Psoas muscle (tissue), 8 donors: ENCODE measurements around the gene MISP3. TPM values are rescaled to one million over a fixed set of nuclear protein-coding genes. Genes with fewer than 3 reads are reported as not detected.
A peak's percentile ranks its signal among the peaks of the same experiment; 100 is the strongest.
"Not testable (repeated sequence)": the region's sequence is repeated elsewhere in the genome, so short reads cannot be mapped to it uniquely, and the experiment has no call there.

Experiments
- ATAC-seq, 4 donors: fragments of 200-7000 bp; cut with Tn5 transposase; one replicate each; pipeline ENCODE4 v1.9.1; 2020; ENCODE audit warnings: moderate library complexity in 3 of 4, mild to moderate bottlenecking in 2 of 4
- DNase-seq, 2 donors: peaks; one replicate each; pipeline ENCODE4 v3.0.0-alpha.2; 2020
- H3K27ac ChIP-seq: fragments of 200-600 bp; one replicate; pipeline ENCODE4 v1.8.0; 2022
- H3K27me3 ChIP-seq, 3 donors: fragments of 200-600 bp in 1 of 3; one replicate each; pipeline versions ENCODE4 v1.6.1 to v1.8.0; 2013 to 2022; ENCODE audit warnings: low read length in 2 of 3, mild to moderate bottlenecking in 2 of 3, moderate library complexity in 1 of 3; ENCODE audit not compliant: insufficient read depth in 3 of 3
- H3K36me3 ChIP-seq, 2 donors: fragments of 200-600 bp in 1 of 2; one replicate each; pipeline versions ENCODE4 v1.6.1 to v1.8.0; 2013 to 2022; ENCODE audit warnings: low read depth in 1 of 2, mild to moderate bottlenecking in 1 of 2, moderate library complexity in 1 of 2; ENCODE audit not compliant: insufficient read depth in 1 of 2
- H3K4me1 ChIP-seq: fragments of 200-600 bp; one replicate; pipeline ENCODE4 v1.8.0; 2022
- H3K4me3 ChIP-seq: fragments of 200-600 bp; one replicate; pipeline ENCODE4 v1.8.0; 2022; ENCODE audit warnings: mild to moderate bottlenecking
- H3K9me3 ChIP-seq: fragments of 200-600 bp; one replicate; pipeline ENCODE4 v1.8.0; 2022
- CTCF ChIP-seq: fragments of 200-600 bp; IDR thresholded peaks from one replicate; pipeline ENCODE4 v1.8.0; 2022; ENCODE audit warnings: antibody characterized with exemption
- WGBS, 3 donors: extraction: QIAGEN DNeasy Blood & Tissue Kit; methylation state at CpG; one replicate each; pipeline versions ENCODE4 v1.1.6 to v1.1.7; 2013; 5-methylcytosine and 5-hydroxymethylcytosine counted together
- intact Hi-C, 2 donors: fragments of 100-400 bp; cut with DNase I; formaldehyde crosslinking; loops; one replicate each; pipeline versions ENCODE4 v1.11.0 to v1.14.2; 2022
- polyA plus RNA-seq, 3 donors: library from polyadenylated mRNA; stranded (reverse); fragments of 200-250 nt; gene quantifications; one replicate each; pipeline ENCODE4 v1.2.3, GENCODE V29; 2013
- total RNA-seq, 4 donors: library from RNA; stranded (reverse); fragmentation: NEBNext Ultra II Directional in 2 of 4; extraction: Animal tissue kit (Norgen Biotek cat#: 25700) in 2 of 4; gene quantifications; one replicate each; pipeline versions ENCODE4 v1.2.1 to v1.2.4, GENCODE V29; 2021 to 2023
- donor health status: healthy with polysubstance abuse.
- donor health status: DM: no; HTN: no; CAD: no; lungs with moderate emphysema.
- donor health status: Bipolar disorder and iron deficiency.
- donor health status: healthy.
- donor health status: DM: yes; HTN: yes; CAD: no.
- donor health status: DM: no; HTN: no; CAD: no.
- donor health status: DM: no; HTN: no; CAD: no.
- donor health status: DM: yes; HTN: yes; CAD: no.

MISP3 gene
- total and polyA plus RNA-seq, 7 donors: 1.8 to 15.4 (median 2.8) TPM

GRCh38 chr19:14035706-14036105 lies 36.9 kb upstream of the MISP3 start:
- H3K4me1 ChIP-seq: no peaks in the 10 kb centered on the region
- H3K27ac ChIP-seq: peak overlapping the region; percentile 20
- H3K9me3 ChIP-seq: no peaks in the 10 kb centered on the region
- WGBS, 3 donors: 38 to 67% (median 64%) methylated on average over 7 of the region's 7 CpGs
- no peak overlapping the region for H3K4me3 ChIP-seq
- TF ChIP-seq CTCF: no peak
- intact Hi-C loops: no loop called here
- ATAC-seq (no peak), DNase-seq (no peak)
- H3K36me3 ChIP-seq: no peaks in the 10 kb centered on the region
- no peaks in the 10 kb centered on the region for H3K27me3 ChIP-seq

GRCh38 chr19:14039181-14039580 lies 33.4 kb upstream of the MISP3 start:
- Histone ChIP-seq H3K36me3 (no peaks in the 10 kb centered on the region), H3K4me3 (no peak overlapping the region), H3K9me3 (no peaks in the 10 kb centered on the region), H3K27ac (no peak overlapping the region), H3K27me3 (no peaks in the 10 kb centered on the region), H3K4me1 (peaks cover 10% of the 10 kb centered on the region)
- DNase-seq (no peak), ATAC-seq (no peak)
- TF ChIP-seq CTCF: no peak
- 80 to 85% (median 83%) methylated on average over 7 of the region's 7 CpGs for WGBS, 3 donors
- intact Hi-C loops: no loop called here

- peak; percentile 75 to 94 (median 90) for ATAC-seq
- 33 to 40% (median 34%) methylated on average over 19 of the region's 19 CpGs for WGBS, 3 donors
- Histone ChIP-seq H3K4me3 (peak overlapping the region; percentile 36), H3K4me1 (peaks cover 10% of the 10 kb centered on the region), H3K27ac (peak overlapping the region; percentile 67)
- H3K9me3 ChIP-seq, H3K36me3 ChIP-seq, H3K27me3 ChIP-seq: not testable (repeated sequence)
- peak; percentile 57 for TF ChIP-seq CTCF
- peak in 1 of 2 donors; percentile 39 for DNase-seq
- intact Hi-C loops: loop anchor here in 1 of 2 donors (2.0 kb wide), 1 partner anchor 162 kb away; no protein-coding TSS in a partner anchor
Observed at GRCh38 chr19:14042659-14043608, 29.7 kb upstream of the MISP3 start.

GRCh38 chr19:14047866-14048265 lies 24.7 kb upstream of the MISP3 start:
- H3K4me1 ChIP-seq, intact Hi-C loops, H3K27ac ChIP-seq, H3K4me3 ChIP-seq, ATAC-seq, DNase-seq, H3K9me3 ChIP-seq, H3K27me3 ChIP-seq, H3K36me3 ChIP-seq: not testable (repeated sequence)
- WGBS, 3 donors: 97 to 100% (median 98%) methylated on average over 10 of the region's 10 CpGs

- no peak overlapping the region for H3K4me3 ChIP-seq
- H3K36me3 ChIP-seq: no peaks in the 10 kb centered on the region
- no peaks in the 10 kb centered on the region for H3K9me3 ChIP-seq
- WGBS, 3 donors: 78 to 81% (median 79%) methylated on average over 7 to 8 of the region's 8 CpGs
- H3K27me3 ChIP-seq: no peaks in the 10 kb centered on the region
- peak; percentile 41 to 72 for DNase-seq
- ATAC-seq: peak in 3 of 4 donors; percentile 77 to 80 (median 77)
- intact Hi-C loops: no loop called here
- peak; percentile 77 for TF ChIP-seq CTCF
- no peak overlapping the region for H3K27ac ChIP-seq
- no peaks in the 10 kb centered on the region for H3K4me1 ChIP-seq
Observed at GRCh38 chr19:14048443-14049153, 24.0 kb upstream of the MISP3 start.
